ENCODE results near the gene GOLGA8F.
"Not testable (repeated sequence)": the region's sequence is repeated elsewhere in the genome, so short reads cannot be mapped to it uniquely, and the experiment has no call there.

GOLGA8F gene

GRCh38 chr15:28378364-28378763 is at the start of gene GOLGA8F:
Gene GOLGA8F, plus strand, starts transcription at chr15:28378664. Its CDS starts 98 bp downstream, at chr15:28378762.
- H3K9me3 ChIP-seq; H3K36me3 ChIP-seq; H3K4me3 ChIP-seq (ENCODE audit: low read depth in 1 of 2, low read length in 1 of 2); H3K27ac ChIP-seq; H3K4me1 ChIP-seq (ENCODE audit: control insufficient read depth in 1 of 2, insufficient read depth in 1 of 2, low read depth in 1 of 2, low read length in 1 of 2); H3K27me3 ChIP-seq: not testable (repeated sequence)

GRCh38 chr15:28357984-28358383 is 20.5 kb upstream of the GOLGA8F start, which contains the start of gene GOLGA6L24:
Gene GOLGA6L24, minus strand, starts transcription at chr15:28358084. Its CDS starts 61 bp downstream, at chr15:28358023.
- not testable (repeated sequence) for H3K27me3 ChIP-seq; H3K27ac ChIP-seq; H3K36me3 ChIP-seq; H3K4me1 ChIP-seq (ENCODE audit: control insufficient read depth in 1 of 2, insufficient read depth in 1 of 2, low read depth in 1 of 2, low read length in 1 of 2); H3K9me3 ChIP-seq; H3K4me3 ChIP-seq (ENCODE audit: low read depth in 1 of 2, low read length in 1 of 2)

GRCh38 chr15:28365502-28365901 is 13.0 kb upstream of the GOLGA8F start:
- H3K36me3 ChIP-seq; H3K4me1 ChIP-seq (ENCODE audit: control insufficient read depth in 1 of 2, insufficient read depth in 1 of 2, low read depth in 1 of 2, low read length in 1 of 2); H3K27me3 ChIP-seq; H3K9me3 ChIP-seq; H3K27ac ChIP-seq; H3K4me3 ChIP-seq (ENCODE audit: low read depth in 1 of 2, low read length in 1 of 2): not testable (repeated sequence)

GRCh38 chr15:28380053-28380452 is 1.6 kb downstream of the GOLGA8F start:
- not testable (repeated sequence) for H3K27ac ChIP-seq; H3K4me3 ChIP-seq (ENCODE audit: low read depth in 1 of 2, low read length in 1 of 2); H3K4me1 ChIP-seq (ENCODE audit: control insufficient read depth in 1 of 2, insufficient read depth in 1 of 2, low read depth in 1 of 2, low read length in 1 of 2); H3K9me3 ChIP-seq; H3K27me3 ChIP-seq; H3K36me3 ChIP-seq

- not testable (repeated sequence) for H3K4me1 ChIP-seq (ENCODE audit: control insufficient read depth in 1 of 2, insufficient read depth in 1 of 2, low read depth in 1 of 2, low read length in 1 of 2); H3K36me3 ChIP-seq; H3K9me3 ChIP-seq; H3K27ac ChIP-seq; H3K4me3 ChIP-seq (ENCODE audit: low read depth in 1 of 2, low read length in 1 of 2); H3K27me3 ChIP-seq
These were observed 17.6 kb downstream of the GOLGA8F start for GRCh38 chr15:28396022-28396421.

GRCh38 chr15:28402774-28403435 is 24.4 kb downstream of the GOLGA8F start:
- not testable (repeated sequence) for H3K27ac ChIP-seq; H3K36me3 ChIP-seq; H3K27me3 ChIP-seq; H3K4me1 ChIP-seq (ENCODE audit: control insufficient read depth in 1 of 2, insufficient read depth in 1 of 2, low read depth in 1 of 2, low read length in 1 of 2); H3K4me3 ChIP-seq (ENCODE audit: low read depth in 1 of 2, low read length in 1 of 2); H3K9me3 ChIP-seq

GRCh38 chr15:28420470-28420869 is 42.0 kb downstream of the GOLGA8F start:
- H3K9me3 ChIP-seq; H3K27ac ChIP-seq; H3K27me3 ChIP-seq; H3K4me3 ChIP-seq (ENCODE audit: low read depth in 1 of 2, low read length in 1 of 2); H3K4me1 ChIP-seq (ENCODE audit: control insufficient read depth in 1 of 2, insufficient read depth in 1 of 2, low read depth in 1 of 2, low read length in 1 of 2); H3K36me3 ChIP-seq: not testable (repeated sequence)

- H3K4me3 ChIP-seq (ENCODE audit: low read depth in 1 of 2, low read length in 1 of 2); H3K27me3 ChIP-seq: not testable (repeated sequence)
These were observed 57.1 kb downstream of the GOLGA8F start for GRCh38 chr15:28435594-28435993.

More at GRCh38 chr15:28435594-28435993, 57.1 kb downstream of the GOLGA8F start:
- H3K9me3 ChIP-seq; H3K4me1 ChIP-seq (ENCODE audit: control insufficient read depth in 1 of 2, insufficient read depth in 1 of 2, low read depth in 1 of 2, low read length in 1 of 2); H3K27ac ChIP-seq; H3K36me3 ChIP-seq: not testable (repeated sequence)
